SK-N-MC (cell line): ENCODE measurements around the gene NAV3.

Experiments used
- EZH2 ChIP-seq: fragments of 200-600 bp; sonication (generic); IDR thresholded peaks from one replicate; pipeline ENCODE4 v1.6.1; 2017; ENCODE audit warnings: antibody characterized with exemption
- FOXP2 ChIP-seq: optimal IDR thresholded peaks from 2 replicates; pipeline ENCODE3; 2011; ENCODE audit warnings: mild to moderate bottlenecking, moderate library complexity; ENCODE audit not compliant: insufficient read depth; ENCODE audit errors: extremely low read length, control extremely low read depth
- POLR2AphosphoS5 ChIP-seq: IDR thresholded peaks from 2 replicates; pipeline ENCODE4 v1.6.1; 2012; ENCODE audit warnings: mild to moderate bottlenecking, low read depth, low read length, borderline replicate concordance

GRCh38 chr12:77893918-77894317 lies 63.2 kb downstream of the NAV3 start:
- TF ChIP-seq POLR2AphosphoS5 (no peak), FOXP2 (no peak), EZH2 (no peak)
